ENCODE results near the gene PNPLA7.
"Not testable (repeated sequence)": the region's sequence is repeated elsewhere in the genome, so short reads cannot be mapped to it uniquely, and the experiment has no call there.

The PNPLA7 gene

DNA sequence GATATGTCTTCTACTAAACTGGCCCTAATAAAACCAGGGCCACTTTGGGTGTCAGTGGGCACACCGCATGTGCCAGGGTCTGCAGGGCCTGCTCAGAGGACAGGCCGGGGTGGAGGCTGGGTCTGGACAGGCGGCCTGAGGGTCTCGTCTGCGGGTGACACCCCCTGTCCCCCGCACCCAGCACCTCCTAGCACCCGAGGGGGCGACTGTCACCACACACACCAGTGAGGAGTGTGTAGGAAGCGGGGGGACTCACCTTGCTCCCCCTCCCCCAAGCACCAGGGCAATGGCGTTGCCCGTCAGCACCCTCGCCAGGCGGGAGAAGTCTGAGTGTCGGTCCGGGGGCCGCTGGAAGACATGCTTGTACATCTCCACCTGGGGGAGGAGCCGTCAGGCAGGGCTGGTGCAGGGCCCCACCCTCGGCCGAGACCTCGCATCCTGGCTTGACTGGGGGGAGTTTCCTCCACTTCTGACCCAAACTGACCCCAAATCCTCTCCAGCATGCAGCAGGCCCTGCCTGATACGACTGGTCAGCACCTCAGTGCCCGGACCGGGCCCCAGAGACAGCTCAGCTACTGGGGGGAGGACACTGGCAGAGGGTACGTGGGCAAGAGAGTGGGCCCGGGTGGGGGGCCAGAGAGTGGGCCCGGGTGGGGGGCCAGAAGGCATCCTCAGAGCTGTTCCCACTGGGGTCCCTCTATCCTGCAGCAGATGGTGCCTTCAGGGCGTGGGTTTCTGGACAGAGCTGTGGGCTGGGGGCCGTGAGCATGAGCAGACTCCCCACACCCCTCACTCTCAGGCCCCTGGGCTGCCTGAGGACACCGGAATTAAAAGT is 72.2 kb downstream of the PNPLA7 start:
- DNase-seq: no peak

DNA sequence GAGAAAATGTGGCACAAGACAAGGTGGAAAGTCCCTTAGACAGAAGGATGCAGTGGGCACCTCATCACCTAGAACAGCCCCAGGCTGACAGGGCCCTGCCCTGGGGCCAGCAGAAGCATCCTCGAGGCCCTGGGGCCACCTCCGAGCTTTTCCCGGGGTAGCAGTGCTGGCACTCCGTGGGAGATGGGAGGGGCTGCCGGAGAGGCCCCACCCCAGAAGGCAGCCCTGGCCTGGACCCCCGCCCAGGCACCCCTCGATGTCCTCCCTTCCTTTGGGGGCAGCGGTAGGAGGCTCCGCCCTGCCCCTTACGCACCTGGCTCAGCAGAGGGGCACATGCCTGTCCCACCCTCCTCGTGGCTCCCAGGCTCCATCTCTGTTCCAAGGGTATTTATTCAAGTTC is 73.3 kb downstream of the PNPLA7 start:
- DNase-seq: no peak

GRCh38 chr9:137475666-137476065 is 74.5 kb downstream of the PNPLA7 start:
- DNase-seq: no peak

- no peak for DNase-seq
These were observed 75.9 kb downstream of the PNPLA7 start for GRCh38 chr9:137474271-137474670.

DNA sequence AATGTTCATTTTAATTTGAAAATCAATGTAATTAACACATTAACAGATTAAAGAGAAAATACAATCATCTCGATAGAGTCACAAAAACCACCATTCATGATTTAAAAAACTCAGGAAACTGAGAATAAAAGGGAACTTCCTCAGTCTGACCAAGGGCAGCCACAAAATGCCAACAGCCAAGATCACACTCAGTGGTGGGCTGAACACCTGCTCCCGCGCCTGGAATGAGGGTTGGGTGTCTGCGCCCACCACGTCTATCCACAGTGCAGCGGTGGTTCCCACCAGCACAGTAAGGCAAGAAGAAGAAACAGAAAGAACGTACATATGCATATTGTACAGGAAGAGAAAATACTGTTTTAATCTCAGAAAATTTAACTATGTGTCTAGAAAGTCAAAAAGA is 79.4 kb downstream of the PNPLA7 start:
- DNase-seq: no peak

DNA sequence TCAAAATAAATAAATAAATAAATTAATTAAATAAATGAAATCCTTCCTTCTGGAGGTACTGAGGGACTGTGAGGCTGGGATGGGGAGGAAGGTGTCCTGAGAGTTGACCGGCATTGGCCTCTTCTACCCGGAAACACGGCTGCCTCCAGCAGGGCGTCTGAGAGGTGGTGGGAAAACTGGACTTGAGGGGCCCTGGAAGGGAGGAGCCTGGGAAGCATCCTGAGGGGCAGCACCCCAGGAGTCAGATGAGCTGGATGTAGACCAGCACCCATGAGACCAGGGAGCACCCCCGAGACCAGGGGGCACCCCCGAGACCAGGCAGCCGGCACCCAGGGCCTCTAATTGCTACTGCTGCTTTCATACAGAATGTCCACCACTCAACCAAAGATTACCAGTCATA is 82.3 kb downstream of the PNPLA7 start:
- no peak for DNase-seq

- no peak for DNase-seq
These were observed 83.0 kb downstream of the PNPLA7 start for GRCh38 chr9:137467161-137467581.

DNA sequence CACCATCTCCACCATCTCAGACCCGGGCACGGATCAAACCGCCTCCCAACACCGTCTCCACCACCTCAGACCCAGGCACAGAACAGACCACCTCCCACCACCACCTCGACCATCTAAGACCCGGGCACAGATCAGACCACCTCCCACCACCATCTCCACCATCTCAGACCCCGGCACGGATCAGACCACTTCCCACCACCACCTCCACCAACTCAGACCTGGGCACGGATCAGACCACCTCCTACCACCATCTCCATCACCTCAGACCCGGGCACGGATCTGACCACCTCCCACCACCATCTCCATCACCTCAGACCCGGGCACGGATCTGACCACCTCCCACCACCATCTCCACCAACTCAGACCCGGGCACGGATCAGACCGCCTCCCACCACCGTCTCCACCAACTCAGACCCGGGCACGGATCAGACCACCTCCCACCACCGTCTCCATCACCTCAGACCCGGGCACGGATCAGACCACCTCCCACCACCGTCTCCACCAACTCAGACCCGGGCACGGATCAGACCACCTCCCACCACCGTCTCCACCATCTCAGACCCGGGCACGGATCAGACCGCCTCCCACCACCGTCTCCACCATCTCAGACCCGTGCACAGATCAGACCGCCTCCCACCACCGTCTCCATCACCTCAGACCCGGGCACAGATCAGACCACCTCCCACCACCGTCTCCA is 83.7 kb downstream of the PNPLA7 start:
- not testable (repeated sequence) for DNase-seq

GRCh38 chr9:137465720-137466388 is 84.3 kb downstream of the PNPLA7 start:
- DNase-seq: no peak

- DNase-seq: no peak
These were observed 85.0 kb downstream of the PNPLA7 start for GRCh38 chr9:137465000-137465719.

GRCh38 chr9:137464291-137464999 is 85.8 kb downstream of the PNPLA7 start:
- DNase-seq: no peak

DNA sequence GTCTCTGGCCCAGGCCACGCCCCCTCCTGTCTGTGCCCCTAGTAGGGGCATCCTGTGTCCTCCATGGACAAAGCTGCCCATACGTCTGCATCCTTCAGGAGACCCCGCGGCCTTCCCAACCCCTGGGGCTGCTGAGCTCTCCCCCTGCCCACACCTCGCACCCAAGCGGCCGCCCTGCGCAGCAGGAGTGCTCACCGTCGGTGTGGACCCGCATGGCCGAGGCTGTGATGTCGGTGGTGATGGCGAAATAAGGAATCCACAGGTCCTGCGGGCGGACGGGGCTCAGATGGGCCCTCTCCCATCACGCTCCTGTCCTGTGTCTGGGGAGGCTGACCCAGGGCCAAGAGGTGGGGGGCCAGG is 86.3 kb downstream of the PNPLA7 start:
- DNase-seq: no peak

- DNase-seq: no peak
These were observed 86.9 kb downstream of the PNPLA7 start for GRCh38 chr9:137462986-137463930.

DNA sequence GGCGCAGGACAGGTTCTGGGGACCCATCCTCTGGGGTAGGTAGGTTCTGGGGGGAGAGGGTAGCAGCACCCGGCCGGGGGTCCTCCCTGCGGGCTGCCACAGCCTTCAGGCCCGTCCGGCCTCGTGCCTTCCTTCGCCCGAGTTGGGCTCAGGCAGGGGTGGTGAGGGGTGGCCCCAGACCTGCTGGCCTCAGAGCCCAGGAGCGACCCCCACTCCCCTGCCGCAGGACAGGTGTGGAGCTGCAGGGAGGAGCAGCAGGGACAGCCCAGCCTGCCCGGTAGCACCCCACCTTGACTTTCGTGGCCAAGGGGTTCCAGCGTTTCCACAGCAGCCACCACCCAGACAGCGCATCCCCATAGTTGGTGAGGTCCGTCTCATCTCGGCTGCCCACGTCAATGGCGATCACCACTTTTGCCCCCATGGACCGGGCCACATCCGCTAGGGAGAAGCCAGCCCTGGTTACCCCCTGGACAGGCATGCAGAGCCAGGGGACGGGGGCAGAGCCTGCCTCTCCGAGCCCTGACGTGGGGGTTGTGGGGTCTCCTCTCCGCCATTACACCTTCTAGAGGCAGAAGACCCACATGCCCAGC is 87.7 kb downstream of the PNPLA7 start:
- no peak for DNase-seq

DNA sequence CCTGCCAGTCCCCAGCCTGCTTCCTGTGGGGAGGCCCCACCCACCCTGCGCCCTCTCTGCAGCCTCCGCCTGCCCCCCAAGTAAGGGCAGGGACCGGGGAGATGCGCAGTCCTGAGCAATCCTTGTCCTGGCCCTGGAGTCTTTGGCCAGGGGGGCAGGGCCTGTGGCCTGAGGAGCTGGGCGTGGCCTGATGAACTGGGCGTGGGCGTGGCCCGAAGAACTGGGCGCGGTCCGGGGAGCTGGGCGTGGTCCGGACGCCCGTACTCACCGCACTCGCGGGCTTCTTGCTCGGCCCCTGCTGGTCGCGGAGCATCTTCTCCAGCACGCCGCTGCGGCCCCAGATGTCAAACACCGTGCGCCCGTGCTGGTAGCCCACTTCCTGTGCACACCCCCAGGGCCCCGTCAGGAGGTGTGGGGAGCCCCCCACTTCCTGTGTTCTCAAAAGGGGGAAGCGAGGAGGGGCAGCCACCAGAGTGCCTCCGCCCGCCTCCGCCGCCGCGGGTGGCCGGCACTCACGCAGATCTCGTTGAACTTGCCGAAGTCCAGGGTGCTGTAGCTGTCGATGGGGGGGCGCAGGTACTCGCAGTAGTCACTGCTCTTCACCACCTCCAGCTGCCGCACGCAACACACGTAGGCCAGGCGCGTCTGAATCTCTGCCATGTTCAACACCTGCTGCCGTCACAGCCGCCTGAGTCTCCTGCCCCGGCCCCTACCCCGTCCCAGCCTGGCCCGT is 88.4 kb downstream of the PNPLA7 start:
- peak; percentile 87 to 89 for DNase-seq

DNA sequence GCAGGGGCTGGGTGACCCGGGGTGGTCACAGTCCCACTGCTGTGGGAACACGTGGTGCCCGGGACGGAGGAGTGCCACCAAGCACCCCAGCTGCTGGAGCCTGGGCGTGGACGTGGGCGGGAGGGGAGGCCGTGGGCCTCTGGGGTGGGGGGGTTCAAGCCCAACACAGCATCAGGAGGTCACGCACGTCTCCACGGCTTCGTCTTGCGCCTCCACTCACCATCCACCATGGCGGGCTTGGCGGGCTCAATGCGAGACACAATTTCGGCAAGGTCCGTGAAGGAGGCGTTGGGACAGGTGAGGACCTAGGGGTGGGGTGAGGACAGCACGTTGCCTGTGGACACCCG is 88.9 kb downstream of the PNPLA7 start:
- DNase-seq: no peak

GRCh38 chr9:137460363-137461315 is 89.6 kb downstream of the PNPLA7 start:
- no peak for DNase-seq

DNA sequence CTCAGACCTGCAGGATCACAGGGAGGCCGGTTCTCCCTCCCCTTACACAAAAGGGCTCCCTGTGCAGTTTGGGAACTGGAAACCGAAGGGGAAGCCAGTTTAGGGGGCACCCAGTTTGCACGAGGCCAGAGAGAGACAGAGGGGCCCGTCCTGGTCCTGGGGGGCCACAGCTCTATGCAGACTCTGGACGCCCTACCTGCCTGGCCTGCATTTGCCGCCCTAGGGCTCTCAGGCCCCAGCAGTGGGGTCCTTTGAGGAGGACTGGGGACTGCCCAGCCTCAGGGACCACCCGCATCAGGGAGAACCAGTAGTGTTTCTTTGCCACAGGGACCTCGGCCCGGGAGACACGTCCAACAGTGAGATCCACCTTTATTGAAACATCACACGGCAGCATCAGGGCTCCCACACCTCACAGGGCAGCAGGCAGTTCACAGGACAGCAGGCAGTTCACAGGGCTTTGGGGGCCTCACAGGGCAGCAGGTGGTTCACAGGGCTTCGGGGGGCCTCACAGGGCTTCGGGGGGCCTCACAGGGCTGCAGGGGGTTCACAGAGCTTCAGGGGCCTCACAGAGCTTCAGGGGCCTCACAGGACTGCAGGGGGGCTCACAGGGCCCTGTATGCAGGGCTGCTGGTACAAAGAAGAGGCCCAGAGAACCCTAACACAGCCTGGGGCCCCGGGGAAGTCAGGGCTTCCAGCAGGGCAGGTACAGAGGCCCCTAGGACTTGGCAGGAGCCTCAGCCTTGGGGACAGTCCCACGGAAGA is 90.4 kb downstream of the PNPLA7 start:
- peak in 1 of 2 experiments; percentile 16 for DNase-seq

Measured in activated CD4-positive, alpha-beta T cell treated with anti-CD3 and anti-CD28 coated beads, Interleukin-2, amount 50 U/mL, for 48 hours (primary cell).